ENCODE measurements around the gene SYMPK.

Gene SYMPK

GRCh38 chr19:45824531-45825262, 38.2 kb downstream of the SYMPK start:
- no peak for DNase-seq

GRCh38 chr19:45824041-45824471, 38.9 kb downstream of the SYMPK start:
- DNase-seq, result no peak

GRCh38 chr19:45823182-45823581, 39.8 kb downstream of the SYMPK start:
- no peak for DNase-seq

GRCh38 chr19:45822716-45823115, 40.2 kb downstream of the SYMPK start:
- no peak for DNase-seq

- DNase-seq, result no peak
Measured at GRCh38 chr19:45821570-45821969, 41.4 kb downstream of the SYMPK start.

- DNase-seq, result no peak
Measured at GRCh38 chr19:45821103-45821521, 41.8 kb downstream of the SYMPK start.

GRCh38 chr19:45820413-45821102, 42.4 kb downstream of the SYMPK start:
- no peak for DNase-seq

- no peak for DNase-seq
Measured at GRCh38 chr19:45819769-45820168, 43.2 kb downstream of the SYMPK start.

GRCh38 chr19:45817725-45818301, 45.1 kb downstream of the SYMPK start:
- no peak for DNase-seq

GRCh38 chr19:45817010-45817724, 45.8 kb downstream of the SYMPK start:
- peak; percentile 97 to 98 (median 97) for DNase-seq

GRCh38 chr19:45816236-45817009, 46.5 kb downstream of the SYMPK start:
- DNase-seq, result no peak

GRCh38 chr19:45815481-45816216, 47.3 kb downstream of the SYMPK start:
- DNase-seq, result no peak

- no peak for DNase-seq
Measured at GRCh38 chr19:45814851-45815480, 48.0 kb downstream of the SYMPK start, which contains the start of gene RSPH6A. Gene RSPH6A, minus strand, starts transcription at chr19:45815308. Its CDS starts 132 bp downstream, at chr19:45815176.

GRCh38 chr19:45814166-45814780, 48.7 kb downstream of the SYMPK start:
- DNase-seq, result no peak

- no peak for DNase-seq
Measured at GRCh38 chr19:45812297-45812696, 50.6 kb downstream of the SYMPK start.

GRCh38 chr19:45809643-45810159, 53.2 kb downstream of the SYMPK start:
- DNase-seq, result peak in 2 of 4 experiments; percentile 28 to 38

GRCh38 chr19:45805719-45806118, 57.2 kb downstream of the SYMPK start:
- DNase-seq, result no peak

- no peak for DNase-seq
Measured at GRCh38 chr19:45804959-45805230, 58.1 kb downstream of the SYMPK start.

GRCh38 chr19:45804140-45804958, 58.6 kb downstream of the SYMPK start:
- no peak for DNase-seq

Measured in suppressor macrophage (primary cell).